Omental fat pad (tissue), 4 donors: ENCODE measurements around the gene MADCAM1. TPM values are rescaled to one million over a fixed set of nuclear protein-coding genes. Genes with fewer than 3 reads are reported as not detected.
"Not testable (repeated sequence)": the region's sequence is repeated elsewhere in the genome, so short reads cannot be mapped to it uniquely, and the experiment has no call there.

Experiments used
- ATAC-seq: fragments of 150-250 bp; one replicate; pipeline ENCODE4 v1.9.1; 2016; ENCODE audit warnings: mild to moderate bottlenecking, moderate library complexity; ENCODE audit not compliant: low FRiP score
- DNase-seq: peaks from one replicate; pipeline ENCODE4 v3.0.0-alpha.2; 2019; ENCODE audit warnings: low spot score
- total RNA-seq, 4 donors: library from RNA; depleted of rRNA; stranded (reverse); fragments of >200 nt; gene quantifications; one replicate each; pipeline ENCODE4 v1.1.0, GENCODE V29; 2016
- TF ChIP-seq, protein P1 (sequence below), 3 donors: fragments of 450-650 bp; IDR thresholded peaks; one replicate each; pipeline ENCODE4 v1.5.1; 2016 to 2017; ENCODE audit warnings: antibody characterized with exemption in 3 of 3, mild to moderate bottlenecking in 3 of 3, moderate library complexity in 2 of 3

MADCAM1 gene
- under 1 TPM in 1 of 4 donors, not detected in 3; 0.69 TPM for total RNA-seq

DNA sequence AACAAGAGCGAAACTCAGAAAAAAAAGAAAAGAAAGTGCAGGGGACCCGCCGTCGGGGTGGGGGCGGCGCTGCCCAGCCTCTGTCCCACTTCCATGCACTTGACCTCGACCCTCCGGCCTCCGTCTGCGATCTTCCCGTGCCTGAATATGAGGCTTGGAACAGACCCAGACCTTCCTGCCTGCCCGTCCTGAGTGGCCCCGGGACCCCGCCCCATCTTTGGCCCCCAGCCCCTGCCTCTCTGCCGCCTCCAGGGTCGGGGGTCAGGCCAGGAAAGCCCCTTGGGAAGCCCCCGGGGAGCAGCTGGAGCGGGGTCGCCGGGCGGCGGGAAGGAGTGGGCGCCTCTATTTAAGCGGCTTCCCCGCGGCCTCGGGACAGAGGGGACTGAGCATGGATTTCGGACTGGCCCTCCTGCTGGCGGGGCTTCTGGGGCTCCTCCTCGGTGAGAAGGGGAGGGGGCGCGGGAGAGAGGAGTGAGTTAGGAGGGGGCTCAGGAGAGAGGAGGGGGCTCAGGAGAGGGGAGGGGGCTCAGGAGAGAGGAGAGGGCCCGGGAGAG, at the start of gene MADCAM1:
Gene MADCAM1 (plus strand): TSS at position 375 of the 554 bp plus-strand sequence. CDS start 14 bp downstream, at position 389.
- TF ChIP-seq, protein P1, sequence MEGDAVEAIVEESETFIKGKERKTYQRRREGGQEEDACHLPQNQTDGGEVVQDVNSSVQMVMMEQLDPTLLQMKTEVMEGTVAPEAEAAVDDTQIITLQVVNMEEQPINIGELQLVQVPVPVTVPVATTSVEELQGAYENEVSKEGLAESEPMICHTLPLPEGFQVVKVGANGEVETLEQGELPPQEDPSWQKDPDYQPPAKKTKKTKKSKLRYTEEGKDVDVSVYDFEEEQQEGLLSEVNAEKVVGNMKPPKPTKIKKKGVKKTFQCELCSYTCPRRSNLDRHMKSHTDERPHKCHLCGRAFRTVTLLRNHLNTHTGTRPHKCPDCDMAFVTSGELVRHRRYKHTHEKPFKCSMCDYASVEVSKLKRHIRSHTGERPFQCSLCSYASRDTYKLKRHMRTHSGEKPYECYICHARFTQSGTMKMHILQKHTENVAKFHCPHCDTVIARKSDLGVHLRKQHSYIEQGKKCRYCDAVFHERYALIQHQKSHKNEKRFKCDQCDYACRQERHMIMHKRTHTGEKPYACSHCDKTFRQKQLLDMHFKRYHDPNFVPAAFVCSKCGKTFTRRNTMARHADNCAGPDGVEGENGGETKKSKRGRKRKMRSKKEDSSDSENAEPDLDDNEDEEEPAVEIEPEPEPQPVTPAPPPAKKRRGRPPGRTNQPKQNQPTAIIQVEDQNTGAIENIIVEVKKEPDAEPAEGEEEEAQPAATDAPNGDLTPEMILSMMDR (IDR thresholded peaks at IDR 0.05) = no peak
- DNase-seq = no peak
- no peak for ATAC-seq

DNA sequence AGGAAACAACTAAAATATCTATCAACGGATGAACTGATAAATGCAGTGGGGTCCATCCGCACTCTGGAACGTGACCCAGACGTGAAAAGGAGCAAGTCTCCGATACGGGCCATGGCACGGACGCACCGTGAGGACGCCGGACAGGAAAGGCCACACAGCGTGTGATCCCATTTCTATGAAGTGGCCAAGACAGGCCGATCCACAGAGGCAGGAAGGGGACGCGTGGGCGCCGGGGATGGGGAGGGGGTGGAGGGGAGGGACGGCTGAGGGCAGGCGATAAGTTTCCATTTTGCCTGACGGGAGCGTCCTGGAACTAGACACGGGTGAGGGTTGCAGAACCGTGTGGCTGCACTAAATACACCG, 49.2 kb upstream of the MADCAM1 start:
- ATAC-seq = peak; percentile 26
- TF ChIP-seq, protein P1 (IDR thresholded peaks at IDR 0.05) = no peak
- no peak for DNase-seq

DNA sequence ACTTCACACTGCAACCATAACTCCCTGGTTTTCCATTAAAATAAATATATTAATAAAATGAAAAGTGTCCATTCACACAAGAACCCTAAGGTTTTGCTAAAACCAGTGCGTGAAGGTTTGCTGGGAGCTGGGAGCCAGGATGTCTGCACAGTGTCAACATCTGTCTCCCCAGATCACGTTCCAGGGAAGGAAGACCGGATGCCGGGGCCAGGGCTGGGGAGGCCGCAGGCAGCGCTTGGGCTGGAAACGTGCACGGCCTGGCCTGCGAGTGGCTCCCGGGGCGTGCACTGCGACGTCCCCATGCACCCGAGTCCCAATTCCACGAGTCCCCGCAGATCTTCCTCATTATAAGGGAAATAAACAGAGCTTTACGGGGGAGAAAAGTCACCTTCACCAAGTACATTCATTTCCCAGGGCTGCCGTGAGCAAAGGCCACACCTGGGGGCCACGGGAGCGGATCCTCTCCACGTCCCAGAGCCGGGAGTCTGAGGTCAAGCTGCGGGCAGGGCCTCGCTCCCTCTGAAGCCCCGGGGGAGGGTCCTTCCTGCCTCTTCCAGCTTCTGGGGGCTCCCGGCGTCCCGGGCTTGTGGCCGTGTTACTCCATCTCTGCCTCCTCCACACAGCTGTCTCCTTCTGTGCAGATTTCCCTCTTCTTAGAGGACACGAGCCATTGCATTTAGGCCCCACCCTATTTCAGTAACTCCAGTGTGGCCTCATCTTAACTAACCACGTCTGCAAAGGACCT, 48.3 kb upstream of the MADCAM1 start:
- no peak for ATAC-seq
- TF ChIP-seq, protein P1 (IDR thresholded peaks at IDR 0.05) = no peak
- no peak for DNase-seq

DNA sequence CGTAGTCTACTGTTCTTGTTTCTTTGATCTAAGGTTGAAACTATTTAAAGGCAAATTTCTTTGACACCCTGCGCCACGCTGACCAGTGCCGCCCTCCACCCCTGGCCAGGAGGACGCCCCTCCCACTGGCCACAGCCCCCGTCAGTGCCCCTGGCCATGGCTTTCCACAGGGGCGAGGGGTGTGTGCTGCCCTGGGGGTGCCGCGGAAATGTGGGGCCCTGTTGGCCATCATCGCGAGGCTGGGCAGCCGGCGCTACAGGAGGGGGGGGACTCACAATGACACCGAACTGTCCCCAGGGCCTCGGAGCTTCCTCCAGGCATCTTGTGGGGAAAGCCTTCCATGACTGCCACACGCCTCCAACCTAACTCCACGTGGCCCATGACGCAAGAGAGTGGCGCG, 46.4 kb upstream of the MADCAM1 start:
- ATAC-seq (no peak), DNase-seq (no peak)
- TF ChIP-seq, protein P1 (IDR thresholded peaks at IDR 0.05) = no peak

DNA sequence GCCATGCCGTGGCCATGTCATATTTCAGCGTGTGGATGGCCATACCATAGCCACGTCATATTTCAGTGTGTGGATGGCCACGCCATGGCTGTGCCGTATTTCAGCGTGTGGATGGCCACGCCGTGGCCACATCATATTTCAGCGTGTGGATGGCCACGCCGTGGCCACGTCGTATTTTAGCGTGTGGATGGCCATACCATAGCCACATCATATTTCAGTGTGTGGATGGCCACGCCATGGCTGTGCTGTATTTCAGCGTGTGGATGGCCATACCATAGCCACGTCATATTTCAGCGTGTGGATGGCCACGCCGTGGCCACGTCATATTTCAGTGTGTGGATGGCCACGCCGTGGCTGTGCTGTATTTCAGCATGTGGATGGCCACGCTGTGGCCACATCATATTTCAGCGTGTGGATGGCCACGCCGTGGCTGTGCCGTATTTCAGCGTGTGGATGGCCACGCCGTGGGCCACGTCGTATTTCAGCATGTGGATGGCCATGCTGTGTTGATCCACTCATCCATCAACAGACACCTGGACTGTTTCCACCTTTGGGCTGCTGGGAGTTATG, 45.3 kb upstream of the MADCAM1 start:
- not testable (repeated sequence) for ATAC-seq

DNA sequence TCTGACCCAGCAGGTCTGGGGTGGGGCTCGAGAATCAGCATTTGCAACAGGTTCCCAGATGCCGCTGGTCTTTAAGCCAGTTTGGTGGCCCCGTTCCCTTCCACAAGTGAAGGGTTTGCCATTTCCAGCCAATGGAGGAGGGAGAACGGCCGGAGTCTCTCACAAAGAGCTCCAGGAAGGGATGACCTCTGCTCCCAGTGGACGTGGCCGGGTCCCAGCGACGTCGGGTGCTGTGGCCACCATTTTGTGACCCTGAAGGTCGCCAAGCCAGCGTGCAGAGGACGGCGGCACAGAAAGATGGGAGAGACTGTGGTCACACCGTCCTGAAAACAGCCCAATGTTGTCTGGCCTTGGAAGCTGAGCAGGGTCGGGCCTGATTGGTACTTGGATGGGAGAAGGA, 43.5 kb upstream of the MADCAM1 start:
- DNase-seq (no peak), ATAC-seq (no peak)
- TF ChIP-seq, protein P1 (IDR thresholded peaks at IDR 0.05) = no peak

More for the DNA sequence above, 45.3 kb upstream of the MADCAM1 start:
- not testable (repeated sequence) for DNase-seq

DNA sequence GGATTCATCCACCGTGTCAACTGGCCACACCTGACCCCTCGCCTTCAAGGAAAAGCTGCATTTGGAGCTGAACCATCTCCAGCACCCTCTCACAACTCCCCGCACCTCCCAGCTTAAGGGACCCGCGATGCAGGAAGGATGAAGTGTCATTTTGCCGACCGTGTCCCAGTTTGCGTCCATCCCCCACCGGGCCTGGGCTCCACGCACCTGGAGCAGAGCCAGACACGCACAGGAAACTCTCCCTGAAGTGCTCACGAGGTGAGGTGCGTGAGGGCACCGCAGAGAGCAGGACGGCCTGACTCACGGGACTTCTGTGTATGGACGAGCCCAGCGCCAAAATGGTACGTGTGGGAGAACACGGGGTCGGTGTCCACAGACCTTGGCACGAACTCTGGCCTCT, 42.7 kb upstream of the MADCAM1 start:
- no peak for ATAC-seq
- DNase-seq = no peak
- TF ChIP-seq, protein P1 (IDR thresholded peaks at IDR 0.05) = no peak
